ENCODE measurements around the gene C10orf53.
"Not testable (repeated sequence)": the region's sequence is repeated elsewhere in the genome, so short reads cannot be mapped to it uniquely, and the experiment has no call there.

The C10orf53 gene

GRCh38 chr10:49652421-49653272 is 26.8 kb upstream of the C10orf53 start:
- in situ Hi-C loops (cut with MboI; ENCODE audit: low sequenced_read_pairs), result no loop called here

GRCh38 chr10:49653273-49653929 is 26.1 kb upstream of the C10orf53 start:
- in situ Hi-C loops (cut with MboI; ENCODE audit: low sequenced_read_pairs), result no loop called here

DNA sequence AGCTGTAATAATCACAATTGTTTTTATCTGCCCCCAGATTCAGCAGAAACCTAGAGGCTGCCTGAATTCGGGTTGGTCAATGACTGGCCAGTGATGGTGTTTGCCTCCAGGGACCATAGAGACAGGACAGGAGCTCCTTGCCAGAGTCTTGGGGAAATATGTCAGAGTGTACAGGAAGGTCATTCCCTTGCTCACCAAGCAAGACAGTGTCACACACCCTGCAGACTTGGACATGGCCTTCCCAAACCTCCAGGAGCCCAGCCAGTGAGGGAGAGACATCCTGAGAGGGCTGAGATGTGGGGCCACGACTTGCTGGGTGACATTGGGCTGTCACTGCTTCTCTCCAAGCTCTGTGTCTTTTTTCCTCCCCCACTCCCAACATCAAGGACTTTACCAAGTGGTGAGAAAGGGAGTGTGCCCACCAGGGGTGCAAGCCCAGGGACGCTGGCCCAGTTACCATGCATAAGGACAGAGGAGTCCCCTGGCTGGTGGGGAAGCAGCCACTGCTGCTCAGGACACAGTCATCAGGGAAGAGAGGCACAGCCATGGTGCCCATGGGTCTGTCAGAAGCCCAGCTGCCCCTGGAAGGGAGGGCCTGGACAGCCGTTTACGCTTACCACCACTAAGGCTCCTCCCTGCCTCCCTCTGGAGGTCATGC is 25.3 kb upstream of the C10orf53 start:
- in situ Hi-C loops (cut with MboI; ENCODE audit: low sequenced_read_pairs), result no loop called here

GRCh38 chr10:49655099-49655498 is 24.4 kb upstream of the C10orf53 start:
- in situ Hi-C loops (cut with MboI; ENCODE audit: low sequenced_read_pairs), result no loop called here

DNA sequence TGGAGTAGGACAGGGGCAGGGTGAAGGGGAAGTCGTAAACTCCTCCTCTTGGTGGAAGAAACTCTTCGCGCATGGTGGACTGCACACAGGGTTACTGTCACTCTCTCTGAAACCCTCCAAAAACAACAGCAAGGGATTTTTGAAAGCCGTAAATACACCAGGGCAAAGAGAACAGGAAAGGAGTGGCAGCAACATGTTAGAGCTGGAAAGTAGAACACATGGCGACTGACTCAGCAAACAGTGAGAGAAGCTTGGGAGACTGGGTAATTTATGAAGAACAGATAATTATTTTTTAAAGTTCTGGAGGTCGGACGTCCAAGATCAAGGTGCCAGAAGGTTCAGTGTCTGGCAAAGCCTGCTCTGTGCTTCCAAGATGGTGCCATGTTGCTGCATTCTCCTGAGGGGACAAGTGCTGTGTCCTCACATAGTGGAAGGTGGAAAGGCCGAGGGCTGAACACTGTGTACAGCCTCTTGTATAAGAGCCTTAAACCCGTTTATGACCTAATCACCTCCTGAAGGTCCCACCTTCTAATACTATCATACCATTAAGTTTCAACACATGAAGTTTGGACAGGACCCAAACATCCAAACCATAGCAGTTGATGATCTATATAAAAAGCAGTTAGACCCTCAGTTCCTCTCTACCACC is 22.5 kb upstream of the C10orf53 start:
- in situ Hi-C loops (cut with MboI; ENCODE audit: low sequenced_read_pairs), result no loop called here

DNA sequence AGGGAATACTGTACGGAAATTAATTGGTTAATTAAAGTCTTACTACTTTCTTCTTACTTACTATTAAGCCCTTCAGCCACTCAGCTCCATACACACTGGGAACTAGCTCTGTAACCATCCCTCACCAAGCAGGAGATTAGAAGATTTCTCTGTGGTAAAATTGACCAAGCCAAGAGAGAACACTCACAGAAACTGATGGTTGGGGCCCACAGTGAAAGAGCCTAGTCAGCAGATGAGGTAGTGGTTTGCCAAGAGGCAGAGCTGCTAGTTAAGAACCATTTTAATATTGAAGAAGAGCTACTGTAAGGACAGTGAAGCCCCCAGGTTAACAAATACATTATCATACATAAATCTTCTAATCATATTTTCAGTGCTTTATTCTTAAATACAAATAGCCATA is 21.8 kb upstream of the C10orf53 start:
- in situ Hi-C loops (cut with MboI; ENCODE audit: low sequenced_read_pairs), result no loop called here

- in situ Hi-C loops (cut with MboI; ENCODE audit: low sequenced_read_pairs), result no loop called here
Measured at GRCh38 chr10:49661140-49661856, 18.2 kb upstream of the C10orf53 start.

DNA sequence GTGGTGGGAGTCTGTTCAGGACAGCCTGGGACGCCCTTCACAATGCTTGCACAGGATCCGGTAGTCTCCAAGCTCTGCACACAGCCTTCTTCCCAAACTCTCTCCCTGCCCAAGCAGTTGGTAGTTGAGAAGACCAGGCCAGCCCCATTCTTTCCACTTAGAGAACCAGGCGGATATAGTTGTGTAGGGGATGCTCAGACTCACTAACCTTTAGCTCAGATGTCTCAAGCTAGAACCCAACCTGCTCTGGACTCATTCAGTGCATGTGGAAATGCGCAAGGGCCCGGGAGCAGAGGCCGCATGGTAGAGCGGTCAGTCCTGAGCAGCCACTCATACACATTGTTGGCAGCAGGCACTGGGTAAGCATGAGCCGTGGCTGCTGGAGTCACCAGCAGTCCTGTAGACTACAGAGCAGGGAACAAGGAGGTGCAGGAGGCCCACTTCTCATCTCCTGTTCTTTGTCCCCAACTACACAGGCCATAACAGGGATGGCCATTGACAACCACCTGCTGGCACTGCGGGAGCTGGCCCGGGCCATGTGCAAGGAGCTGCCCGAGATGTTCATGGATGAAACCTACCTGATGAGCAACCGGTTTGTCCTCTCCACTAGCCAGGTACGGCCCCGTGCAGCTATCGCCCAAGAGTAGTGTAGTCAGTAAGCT is 17.2 kb upstream of the C10orf53 start:
- in situ Hi-C loops (cut with MboI; ENCODE audit: low sequenced_read_pairs), result no loop called here

- in situ Hi-C loops (cut with MboI; ENCODE audit: low sequenced_read_pairs), result no loop called here
Measured at GRCh38 chr10:49663596-49663995, 15.9 kb upstream of the C10orf53 start.

GRCh38 chr10:49664006-49664841 is 15.2 kb upstream of the C10orf53 start:
- in situ Hi-C loops (cut with MboI; ENCODE audit: low sequenced_read_pairs), result no loop called here

DNA sequence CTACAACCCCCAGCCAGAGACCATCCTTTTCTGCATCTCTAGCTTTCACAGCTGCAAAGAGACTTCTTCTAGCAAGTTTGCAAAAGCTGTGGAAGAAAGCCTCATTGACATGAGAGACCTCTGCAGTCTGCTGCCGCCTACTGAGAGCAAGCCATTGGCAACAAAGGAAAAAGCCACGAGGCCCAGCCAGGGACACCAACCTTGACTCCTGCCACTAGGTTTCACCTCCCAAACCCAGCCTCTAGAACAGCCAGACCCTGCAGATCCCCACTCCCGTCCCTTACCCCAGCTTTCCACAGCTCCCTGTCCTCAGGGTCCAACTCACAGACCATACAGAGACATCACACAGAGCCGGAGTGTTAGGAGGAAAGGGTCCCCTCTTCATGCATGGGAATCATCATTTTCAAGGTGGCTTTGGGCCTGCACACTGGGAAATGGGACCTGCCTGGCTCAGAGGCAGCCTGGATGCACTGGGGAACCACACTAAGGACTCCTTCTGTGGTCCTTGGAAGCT is 14.6 kb upstream of the C10orf53 start:
- in situ Hi-C loops (cut with MboI; ENCODE audit: low sequenced_read_pairs), result no loop called here

- in situ Hi-C loops (cut with MboI; ENCODE audit: low sequenced_read_pairs), result no loop called here
Measured at GRCh38 chr10:49666054-49666615, 13.3 kb upstream of the C10orf53 start.

DNA sequence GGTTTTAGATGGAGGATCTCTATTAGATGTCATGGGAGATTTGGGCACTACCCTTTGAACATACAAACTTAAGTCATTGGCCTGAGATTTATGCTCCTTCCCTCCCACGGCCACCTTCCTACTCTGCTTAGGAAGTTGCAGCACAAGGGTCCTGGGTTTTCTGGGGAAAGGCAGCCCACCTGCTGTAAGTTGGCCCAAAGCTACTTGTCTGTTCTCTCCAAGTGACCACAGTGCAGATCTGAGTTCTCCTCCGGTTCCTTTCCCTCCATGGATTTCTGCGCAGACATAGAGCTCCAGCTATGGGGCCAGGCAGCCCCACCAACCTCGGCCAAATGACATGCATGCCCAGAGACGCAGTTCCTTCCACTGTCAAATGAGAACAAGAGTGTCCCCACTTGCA is 12.8 kb upstream of the C10orf53 start:
- in situ Hi-C loops (cut with MboI; ENCODE audit: low sequenced_read_pairs), result no loop called here

DNA sequence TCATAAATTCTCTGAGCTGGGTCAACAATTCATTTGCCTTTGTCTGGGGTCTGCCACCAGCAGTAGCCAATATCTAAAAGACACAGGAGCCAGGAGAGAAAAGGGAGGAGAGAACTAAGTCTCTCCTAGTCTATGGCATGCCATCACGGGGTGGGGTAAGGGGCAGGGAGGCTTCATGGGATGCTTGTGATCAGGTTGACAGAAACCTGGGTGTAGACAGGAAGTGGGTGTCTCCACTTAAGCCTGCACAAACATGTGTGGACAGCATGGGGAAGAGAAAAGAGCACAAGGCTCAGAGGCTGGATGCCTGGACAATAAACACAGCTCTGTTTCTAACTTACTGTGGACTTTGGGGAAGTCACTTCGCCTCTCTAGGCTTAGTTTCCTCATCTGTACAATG is 11.5 kb upstream of the C10orf53 start:
- in situ Hi-C loops (cut with MboI; ENCODE audit: low sequenced_read_pairs), result no loop called here

DNA sequence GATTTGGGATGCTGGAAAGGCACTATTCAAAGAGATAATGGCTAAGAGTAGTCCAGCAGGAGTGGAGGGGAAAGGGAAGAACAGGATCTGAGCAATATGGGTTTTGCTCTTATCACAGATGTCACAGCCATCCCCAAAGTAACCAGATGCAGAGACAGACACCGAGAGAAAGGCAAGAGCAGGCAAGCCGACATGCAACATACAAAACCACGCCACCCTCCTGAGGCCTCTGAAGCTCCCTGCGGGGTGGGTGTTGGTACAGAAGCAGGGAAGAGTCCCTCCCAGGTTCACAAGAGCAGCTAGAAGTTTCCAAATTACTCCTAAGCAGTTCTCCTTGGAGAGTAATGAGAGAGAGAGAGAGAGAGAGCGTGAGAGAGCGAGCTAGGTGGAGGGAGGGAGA is 10.8 kb upstream of the C10orf53 start:
- in situ Hi-C loops (cut with MboI; ENCODE audit: low sequenced_read_pairs), result no loop called here

GRCh38 chr10:49678827-49679479 is 498 bp upstream of the C10orf53 start:
- in situ Hi-C loops (cut with MboI; ENCODE audit: low sequenced_read_pairs), result no loop called here

GRCh38 chr10:49682449-49682848 is 3.0 kb downstream of the C10orf53 start:
- in situ Hi-C loops (cut with MboI; ENCODE audit: low sequenced_read_pairs), result not testable (repeated sequence)

- in situ Hi-C loops (cut with MboI; ENCODE audit: low sequenced_read_pairs), result no loop called here
Measured at GRCh38 chr10:49682879-49683278, 3.4 kb downstream of the C10orf53 start.

All from HL-60/S4 treated with retinoic acid at 250 ng/mL for 4 days and 3 days (cell line).